Measurements from ENCODE around the gene DENND4A.
"Not testable (repeated sequence)": the region's sequence is repeated elsewhere in the genome, so short reads cannot be mapped to it uniquely, and the experiment has no call there.

The DENND4A gene

DNA sequence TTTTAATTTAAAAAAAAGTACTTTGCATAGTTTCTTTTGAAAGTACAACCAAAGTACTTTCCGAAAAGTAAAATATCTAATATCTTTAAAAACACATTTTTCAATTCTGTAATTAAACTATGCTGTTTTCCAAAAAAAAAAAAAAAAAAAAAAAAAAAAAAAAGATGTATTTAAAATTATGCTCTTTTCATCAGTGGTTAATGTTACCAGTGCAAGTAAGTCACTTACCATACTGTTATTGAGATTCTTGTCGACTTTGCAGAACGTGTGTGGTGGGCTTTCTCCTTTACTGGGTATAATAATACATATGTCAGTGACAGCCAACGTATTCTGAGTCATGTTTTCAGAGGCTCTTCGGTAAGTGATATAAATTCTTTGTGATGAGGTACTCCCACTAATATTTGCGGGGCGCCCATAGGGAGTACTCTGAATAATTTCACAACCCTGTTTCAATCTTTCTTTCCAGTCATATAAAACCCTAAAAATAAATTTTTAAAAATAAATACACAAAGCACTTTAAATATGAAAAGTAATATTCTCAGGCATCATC, 39.9 kb downstream of the DENND4A start:
- DNase-seq, result no peak

DNA sequence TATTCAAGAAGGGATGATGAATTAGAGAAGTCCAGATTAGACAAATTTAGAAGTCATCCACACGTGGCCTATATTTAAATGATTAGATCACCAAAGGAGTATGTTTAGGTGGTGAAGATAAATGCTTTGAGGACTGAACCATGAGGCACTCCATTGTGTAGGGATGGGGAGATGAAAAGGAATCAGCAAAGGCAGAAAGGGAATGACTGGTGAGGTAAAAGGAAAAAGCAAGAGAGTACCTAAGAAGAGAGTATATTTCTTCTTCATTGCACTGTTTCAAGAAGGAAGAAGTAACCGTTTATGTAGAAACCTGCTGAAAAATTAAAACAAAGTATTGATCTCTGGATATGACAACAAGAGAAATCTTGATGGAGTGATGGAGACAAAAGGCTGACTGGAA, 40.7 kb downstream of the DENND4A start:
- DNase-seq, result no peak

DNA sequence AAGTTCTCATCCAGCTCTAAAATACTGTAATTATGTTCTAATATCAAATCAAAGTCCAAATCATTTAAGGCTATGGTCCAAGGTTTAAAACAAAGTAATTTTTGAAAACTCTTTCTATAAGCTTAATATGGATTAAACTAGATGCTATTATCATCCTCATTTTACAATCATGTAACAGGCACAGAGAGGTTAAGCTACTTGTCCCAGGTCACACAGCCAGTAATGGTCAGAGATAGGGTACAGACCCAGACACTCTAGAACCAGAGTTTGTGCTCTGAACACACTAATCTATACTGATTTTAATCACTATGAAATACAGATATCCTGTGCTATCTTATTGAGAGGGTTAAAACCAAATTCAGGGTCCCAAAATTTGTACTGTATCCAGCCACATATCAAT, 44.8 kb downstream of the DENND4A start:
- no peak for DNase-seq

DNA sequence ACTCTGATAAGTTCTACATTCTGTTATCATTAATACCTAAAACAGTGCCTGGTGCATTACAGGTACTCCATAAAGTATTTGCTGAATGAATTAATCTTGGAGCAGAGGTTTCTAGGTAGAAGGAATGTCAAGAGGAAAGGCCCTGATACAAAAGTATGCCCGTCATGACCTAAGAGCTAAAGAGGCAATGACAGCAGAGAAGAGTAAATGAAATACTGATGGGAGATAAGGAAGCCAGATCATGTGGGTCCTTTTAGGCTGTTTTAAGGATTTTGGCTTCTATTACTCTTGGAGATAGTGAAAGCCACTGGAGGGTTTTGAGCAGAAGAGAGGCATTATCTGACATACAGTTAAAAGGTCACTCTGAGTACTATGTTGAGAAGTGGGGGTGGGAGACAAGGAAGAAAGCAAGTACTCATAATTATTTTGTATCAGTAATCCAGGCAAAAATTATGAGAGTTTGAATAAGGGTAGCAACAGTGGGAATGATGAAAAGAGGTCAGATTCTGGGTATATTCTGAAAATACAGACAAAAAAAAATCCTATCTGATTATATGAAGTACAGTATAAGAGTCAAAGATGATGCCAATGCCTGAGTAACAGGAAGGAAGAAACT, 48.3 kb downstream of the DENND4A start:
- no peak for DNase-seq

DNA sequence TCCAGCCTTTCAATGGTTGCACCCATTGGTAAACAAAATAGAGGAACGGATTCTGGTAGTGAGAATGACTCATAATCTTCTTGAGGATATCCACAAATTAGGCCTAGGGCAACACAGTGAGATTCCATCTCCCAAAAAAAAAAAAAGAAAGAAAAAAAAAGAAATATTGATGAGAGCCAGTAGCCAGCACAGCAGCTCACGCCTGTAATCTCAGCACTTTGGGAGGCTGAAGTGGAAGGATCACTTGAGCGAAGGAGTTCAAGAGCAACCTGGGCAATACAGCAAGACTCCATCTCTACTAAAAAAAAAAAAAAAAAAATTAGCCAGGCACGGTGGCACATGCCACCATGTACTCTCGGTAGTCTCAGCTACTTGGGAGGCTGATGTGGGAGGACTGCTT, 51.9 kb downstream of the DENND4A start:
- DNase-seq, result no peak

DNA sequence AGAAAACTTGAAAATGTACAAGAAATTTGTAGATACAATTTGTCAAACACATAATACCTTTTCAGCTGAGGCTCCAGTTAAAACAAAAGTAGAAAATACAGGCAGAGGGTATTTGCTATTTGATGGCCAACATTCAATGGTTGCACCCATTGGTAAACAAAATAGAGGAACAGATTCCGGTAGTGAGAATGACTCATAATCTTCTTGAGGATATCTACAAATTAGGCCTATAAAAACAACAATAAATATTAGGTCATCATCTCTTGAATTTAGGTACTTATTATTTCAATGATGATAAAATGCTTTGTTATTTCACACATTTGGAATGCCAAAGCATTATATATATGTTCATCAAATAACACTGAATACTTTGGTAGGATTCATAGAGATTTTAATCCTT, 53.4 kb downstream of the DENND4A start:
- DNase-seq, result no peak

DNA sequence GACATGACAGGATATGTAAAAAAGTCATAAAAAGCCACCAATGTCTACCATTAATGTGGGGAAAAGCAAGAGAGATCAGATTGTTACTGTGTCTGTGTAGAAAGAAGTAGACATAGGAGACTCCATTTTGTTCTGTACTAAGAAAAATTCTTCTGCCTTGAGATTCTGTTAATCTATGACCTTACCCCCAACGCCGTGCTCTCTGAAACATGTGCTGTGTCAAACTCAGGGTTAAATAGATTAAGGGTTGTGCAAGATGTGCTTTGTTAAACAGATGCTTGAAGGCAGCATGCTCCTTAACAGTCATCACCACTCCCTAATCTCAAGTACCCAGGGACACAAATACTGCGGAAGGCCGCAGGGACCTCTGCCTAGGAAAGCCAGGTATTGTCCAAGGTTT, 58.5 kb downstream of the DENND4A start:
- not testable (repeated sequence) for DNase-seq

DNA sequence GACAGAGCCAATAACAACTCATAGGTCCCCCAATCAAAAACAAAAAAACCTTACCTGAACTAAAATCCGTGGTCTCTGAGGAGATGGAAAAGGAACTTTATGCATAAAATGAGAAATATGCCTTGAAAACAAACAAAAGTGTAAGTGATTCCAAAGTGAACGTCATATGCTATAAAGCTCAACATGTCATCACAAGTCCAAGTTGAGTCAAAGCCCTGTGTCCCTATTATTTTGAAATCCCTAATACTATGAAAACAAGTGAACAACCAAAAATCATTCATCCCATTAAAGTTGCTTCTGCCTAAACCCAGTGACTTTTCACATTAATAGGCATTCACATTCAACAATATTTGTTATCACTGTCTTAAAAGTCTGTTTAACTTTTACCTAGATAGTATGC, 59.4 kb downstream of the DENND4A start:
- DNase-seq, result no peak

DNA sequence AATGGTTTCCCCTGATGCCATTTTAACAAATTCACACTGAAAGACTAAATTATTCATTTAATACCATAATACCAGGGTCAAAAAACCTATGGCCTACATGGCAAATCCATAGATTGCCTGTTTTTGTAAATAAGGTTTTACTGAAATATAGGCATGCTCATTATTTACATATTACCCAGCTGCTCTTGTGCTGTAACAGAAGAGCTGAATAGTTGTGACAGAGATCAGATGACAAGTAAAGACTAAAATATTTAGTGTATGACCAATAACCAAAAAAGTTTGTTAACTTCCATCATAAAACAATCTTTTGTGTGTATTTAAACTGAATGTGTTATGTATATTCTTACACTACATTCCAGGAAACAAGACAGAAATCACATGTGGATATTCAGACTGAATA, 60.2 kb downstream of the DENND4A start:
- DNase-seq, result no peak

DNA sequence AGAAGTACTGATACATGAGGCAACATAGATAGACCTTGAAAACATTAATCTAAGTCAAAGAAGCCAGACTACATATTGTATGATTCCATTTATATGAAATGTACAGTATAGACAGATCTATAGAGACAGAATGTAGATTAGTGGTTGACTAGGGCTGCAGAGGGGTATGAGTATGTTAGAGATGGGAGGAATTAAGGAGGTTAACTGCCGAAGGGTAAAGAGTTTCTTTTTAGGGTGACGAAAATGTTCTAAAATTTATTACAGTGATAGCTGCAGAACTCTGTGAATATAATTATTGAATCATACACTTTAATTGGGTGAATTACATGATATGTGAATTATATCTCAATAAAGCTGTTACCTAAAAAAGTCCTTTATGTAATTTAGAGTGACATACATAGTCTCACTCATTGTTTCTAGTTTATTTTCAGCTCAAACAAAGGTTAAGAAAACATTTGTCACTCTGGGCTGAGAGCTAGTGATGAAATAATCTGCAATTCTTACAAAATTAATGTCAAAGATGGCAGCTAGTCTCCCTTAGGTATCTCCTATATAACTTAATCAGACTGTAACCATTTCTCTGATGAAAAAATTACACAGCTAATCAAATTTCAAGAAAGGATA, 61.4 kb downstream of the DENND4A start:
- DNase-seq, result no peak

DNA sequence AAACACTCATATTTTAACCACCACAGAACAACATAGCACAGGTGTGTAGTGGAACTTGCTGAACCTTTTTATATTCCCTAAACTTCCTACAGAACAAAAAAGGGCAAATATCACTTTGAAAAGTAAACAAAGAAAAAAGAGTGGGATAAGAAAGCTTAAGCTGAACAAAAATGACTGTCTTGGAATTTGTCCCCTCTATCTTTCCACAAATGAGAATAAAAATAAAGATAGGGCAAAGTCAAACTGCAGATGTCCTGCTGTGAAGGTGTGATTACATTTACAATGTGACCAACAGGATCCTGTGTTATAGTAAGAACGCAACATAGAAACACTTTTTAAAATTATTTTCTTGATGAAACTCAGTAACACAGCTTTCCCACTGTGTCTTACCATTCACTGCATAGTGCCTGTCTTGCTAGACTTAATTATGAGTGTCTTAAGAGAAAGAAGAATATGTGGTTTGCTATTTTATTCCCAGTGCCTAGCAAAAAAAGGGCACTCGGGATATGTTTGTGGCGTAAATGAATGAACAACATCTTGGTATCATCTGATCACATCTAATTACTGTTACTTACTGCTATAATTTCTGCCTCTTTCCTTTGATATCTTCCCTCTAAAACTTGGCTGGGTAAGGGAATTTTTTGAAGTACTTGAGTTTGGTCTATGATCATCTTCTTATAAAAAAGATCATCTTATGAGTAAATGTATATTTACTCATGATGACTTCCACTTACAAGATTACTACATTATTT, 67.5 kb downstream of the DENND4A start:
- DNase-seq, result no peak

DNA sequence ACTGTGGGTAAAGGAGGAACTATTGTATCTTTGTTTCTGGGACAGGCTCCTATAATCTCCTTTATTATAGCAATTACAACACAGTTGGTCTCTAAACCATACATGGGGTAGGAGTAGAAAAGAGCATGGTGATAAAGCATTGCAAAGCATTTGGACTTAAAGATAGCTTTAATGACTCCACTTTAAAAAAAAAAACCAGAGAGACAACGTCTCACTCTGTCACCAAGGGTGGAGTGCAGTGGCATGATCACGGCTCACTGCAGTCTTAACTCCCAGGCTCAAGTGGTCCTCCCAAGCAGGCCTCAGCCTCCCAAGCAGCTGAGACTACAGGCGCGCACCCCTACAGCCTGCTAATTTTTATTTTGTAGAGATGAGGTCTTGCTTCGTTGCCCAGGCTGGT, 68.2 kb downstream of the DENND4A start:
- DNase-seq, result no peak

DNA sequence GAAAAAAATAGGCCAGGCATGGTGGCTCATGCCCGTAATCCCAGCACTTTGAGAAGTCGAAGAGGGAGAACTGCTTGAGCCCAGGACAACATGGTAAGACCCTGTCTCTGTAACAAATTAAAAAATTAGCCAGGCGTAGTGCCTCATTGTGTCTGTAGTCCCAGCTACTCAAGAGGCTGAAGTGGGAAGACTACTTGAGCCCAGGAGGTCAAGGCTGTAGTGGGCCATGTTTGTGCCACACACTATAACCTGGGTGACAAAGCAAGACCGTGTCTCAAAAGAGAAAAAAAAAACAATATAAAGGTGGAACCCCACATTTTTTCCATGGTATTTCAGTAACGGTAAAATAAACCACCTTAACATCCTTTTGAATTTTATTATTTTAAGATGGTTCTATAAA, 69.9 kb downstream of the DENND4A start:
- DNase-seq, result no peak

DNA sequence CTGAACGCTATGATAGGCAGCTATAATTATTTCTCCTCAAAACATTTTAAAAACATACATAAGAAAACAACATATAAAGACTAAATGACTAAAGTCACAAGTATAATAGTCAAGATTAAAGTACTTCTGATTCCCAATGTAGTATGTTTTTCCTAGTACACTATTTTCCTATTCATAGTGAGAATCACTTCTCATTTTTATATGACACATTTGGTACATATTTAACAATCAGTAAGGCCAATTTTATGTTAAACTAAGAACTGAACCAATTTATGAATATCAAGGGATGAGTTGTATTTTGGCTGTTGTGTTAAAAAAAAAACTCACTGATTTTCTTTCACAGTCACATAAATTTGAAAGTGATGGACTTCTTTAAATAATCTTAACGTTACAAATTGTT, 79.7 kb downstream of the DENND4A start:
- DNase-seq, result no peak

DNA sequence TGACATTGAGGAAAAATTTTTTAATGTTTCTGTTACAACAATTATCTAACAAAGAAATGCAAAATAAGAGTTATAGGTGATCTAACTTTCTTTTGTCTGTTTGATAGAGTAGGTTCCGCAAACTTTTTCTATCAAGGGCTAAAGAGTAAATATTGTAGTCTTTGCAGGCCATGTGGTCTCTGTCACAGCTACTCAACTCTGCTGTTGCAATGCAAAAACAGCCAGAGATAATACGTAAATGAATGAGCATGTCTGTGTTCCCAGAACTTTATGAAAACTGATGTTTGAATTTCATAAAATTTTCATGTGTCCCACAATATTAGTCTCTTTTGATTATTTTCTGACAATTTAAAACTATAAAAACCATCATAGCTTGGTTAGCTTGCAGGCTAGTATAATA, 97.0 kb downstream of the DENND4A start:
- DNase-seq, result no peak

DNA sequence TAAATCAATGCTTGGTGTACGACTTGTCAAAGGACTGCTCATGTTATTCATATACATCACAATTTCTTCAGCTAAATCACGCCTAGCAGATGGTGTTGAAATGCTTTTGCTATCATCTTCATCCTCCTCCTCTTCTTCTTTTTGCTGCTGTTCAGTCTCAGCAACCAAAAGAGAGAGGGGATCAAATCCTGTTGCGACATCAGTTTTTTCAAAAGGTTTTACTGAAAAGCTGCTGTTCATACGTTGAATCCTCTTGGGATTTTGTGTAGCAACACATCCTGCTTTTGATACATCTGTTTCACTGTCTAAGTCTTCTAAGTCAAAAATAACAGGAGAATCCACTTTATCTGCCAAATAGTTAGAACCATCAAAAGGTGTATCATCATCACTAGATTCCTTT, 101.3 kb downstream of the DENND4A start:
- DNase-seq, result no peak

DNA sequence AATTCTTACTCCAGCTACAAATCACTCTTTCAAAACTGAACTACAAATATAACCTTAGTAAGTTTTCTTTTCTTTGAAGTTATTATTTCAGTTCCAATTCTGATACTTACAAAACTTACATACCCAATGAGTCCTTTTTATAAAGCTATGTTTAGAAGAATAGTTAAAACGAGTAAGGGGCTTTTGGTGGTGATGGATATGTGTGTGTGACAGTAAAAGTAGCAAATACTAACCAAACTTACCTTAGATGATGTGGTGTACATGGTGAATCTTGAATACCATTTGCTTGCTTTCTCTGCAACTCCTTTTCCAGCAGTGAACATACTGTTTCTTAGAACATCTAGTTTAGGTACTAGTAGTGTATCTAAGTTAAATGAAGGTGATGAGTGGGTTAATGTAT, 101.9 kb downstream of the DENND4A start:
- DNase-seq, result no peak

DNA sequence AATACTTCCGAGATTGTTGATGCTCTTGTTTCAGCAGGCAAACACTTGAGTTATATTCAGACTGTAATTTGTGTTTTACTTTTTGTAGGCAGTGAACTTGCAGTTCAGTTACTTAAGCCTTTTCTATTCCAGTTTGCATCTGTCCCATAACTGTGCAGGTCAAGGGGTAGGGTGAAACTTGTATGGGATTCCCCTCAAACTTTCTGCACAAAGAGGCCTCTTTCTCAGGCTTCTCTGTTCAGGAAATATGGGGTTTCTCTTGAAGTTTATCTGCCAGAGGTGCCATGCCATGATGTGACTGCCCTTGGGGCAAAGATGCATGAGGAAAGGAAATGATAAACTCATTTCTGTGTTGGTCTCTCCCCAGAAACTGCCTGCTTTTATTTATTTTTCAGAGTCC, 103.6 kb downstream of the DENND4A start:
- no peak for DNase-seq

DNA sequence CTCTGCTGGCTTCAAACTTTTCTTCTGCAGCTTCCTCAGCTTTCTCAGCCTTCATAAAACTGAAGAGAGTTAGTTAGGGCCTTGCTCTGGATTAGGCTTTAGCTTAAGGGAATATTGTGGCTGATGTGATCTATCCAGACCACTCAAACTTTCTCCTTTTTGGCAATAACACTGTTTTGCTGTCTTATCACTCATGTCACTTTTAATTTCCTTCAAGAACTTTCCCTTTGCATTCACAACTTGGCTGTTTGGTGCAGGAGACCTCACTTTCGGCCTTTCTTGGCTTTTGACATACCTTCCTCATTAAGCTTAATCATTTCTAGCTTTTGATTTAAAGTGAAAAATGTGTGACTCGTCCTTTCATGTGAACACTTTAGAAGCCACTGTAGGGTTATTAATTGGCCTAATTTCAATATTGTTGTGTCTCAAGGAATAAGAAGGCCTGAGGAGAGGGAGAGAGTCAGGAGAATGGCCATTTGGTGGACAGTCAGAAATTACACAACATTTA, 109.6 kb downstream of the DENND4A start:
- no peak for DNase-seq

DNA sequence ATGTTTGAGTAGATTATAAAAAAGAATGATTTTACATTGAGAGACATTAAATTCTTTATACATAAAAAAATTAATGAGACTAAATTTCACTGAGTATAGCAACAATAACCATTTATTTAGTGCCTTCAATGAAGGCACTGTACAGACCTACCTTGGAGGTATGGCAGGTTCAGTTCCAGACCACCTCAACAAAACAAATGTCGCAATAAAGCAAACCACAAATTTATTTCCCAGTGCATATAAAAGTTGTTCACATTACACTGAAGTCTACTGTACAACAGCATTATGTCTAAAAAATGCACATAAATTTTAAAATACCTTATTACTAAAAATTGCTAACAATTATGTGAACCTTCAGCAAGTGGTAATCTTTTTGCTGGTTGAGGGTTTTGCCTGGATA, 111.5 kb downstream of the DENND4A start:
- no peak for DNase-seq

DNA sequence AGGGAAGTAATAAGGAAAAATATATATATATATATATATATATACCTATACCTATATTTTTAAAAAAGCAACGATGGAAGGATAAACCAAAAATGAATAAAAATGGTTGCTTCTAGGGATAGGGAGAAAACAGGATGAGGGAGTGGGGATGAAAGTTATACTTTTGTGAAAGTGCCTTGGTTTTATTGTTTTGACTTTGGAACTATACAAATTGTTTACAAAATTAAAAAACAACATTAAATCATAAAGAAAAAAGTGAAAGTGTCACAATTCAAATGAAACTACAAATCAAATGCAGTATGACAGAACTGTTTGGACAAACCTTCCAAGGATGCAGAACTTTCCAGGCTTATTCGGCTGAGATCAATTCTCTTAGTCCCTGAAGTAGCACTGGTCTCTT, 116.0 kb downstream of the DENND4A start:
- DNase-seq, result no peak

DNA sequence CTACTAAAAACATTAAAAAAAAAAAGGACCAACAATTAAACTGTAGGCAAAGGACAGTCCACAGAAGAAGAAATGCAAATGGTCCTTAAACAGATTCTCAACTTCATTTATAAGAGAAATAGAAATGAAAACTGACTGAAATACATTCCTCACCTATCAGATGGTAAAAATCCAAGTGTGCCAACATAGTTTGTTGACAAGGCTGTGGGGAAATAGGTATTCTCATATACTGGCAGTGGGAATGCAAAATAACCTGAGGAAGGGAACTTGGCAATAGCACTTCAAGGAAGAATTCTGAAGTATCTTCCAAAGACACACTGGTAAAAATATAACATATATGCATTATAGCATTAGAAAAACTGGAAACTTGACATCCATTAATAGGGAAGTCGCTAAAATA, 116.5 kb downstream of the DENND4A start:
- no peak for DNase-seq

DNA sequence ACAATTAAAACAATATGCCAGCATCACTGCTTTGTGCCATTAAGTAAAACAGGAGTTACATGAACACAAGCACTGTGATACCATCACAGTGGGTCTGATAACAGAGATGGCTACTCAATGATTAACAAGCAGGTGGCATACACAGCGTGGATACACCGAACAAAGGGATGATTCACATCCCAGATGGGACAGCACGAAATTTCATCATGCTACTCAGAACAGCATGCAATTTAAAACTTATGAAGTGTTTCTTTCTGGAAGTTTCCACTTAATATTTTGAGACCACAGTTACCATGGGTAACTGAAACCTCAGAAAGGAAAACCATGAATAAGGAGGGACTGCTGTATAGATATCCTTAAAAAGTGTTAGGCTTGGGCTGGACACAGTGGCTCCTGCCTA, 125.8 kb downstream of the DENND4A start:
- peak; percentile 8 to 20 for DNase-seq

DNA sequence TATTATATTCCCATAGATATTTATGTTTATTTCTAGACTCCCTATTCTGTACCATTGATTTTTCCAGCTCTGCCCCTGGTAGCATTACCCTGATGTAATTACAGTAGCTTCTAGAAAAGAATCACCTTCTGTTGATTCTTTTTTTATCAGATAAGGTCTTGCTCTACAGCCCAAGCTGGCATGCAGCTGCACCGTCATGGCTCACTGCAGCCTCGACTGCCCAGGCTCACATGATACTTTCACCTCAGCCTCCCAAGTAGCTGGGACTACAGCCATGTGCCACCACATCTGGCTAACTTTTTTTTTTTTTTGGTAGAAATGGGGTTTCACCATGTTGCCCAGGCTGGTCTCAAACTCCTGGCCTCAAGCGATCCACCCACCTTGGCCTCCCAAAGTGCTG, 128.6 kb downstream of the DENND4A start:
- no peak for DNase-seq
